ENCODE measurements around the gene AIG1.
A peak's percentile ranks its signal among the peaks of the same experiment; 100 is the strongest.
"Not testable (repeated sequence)": the region's sequence is repeated elsewhere in the genome, so short reads cannot be mapped to it uniquely, and the experiment has no call there.

The AIG1 gene

DNA sequence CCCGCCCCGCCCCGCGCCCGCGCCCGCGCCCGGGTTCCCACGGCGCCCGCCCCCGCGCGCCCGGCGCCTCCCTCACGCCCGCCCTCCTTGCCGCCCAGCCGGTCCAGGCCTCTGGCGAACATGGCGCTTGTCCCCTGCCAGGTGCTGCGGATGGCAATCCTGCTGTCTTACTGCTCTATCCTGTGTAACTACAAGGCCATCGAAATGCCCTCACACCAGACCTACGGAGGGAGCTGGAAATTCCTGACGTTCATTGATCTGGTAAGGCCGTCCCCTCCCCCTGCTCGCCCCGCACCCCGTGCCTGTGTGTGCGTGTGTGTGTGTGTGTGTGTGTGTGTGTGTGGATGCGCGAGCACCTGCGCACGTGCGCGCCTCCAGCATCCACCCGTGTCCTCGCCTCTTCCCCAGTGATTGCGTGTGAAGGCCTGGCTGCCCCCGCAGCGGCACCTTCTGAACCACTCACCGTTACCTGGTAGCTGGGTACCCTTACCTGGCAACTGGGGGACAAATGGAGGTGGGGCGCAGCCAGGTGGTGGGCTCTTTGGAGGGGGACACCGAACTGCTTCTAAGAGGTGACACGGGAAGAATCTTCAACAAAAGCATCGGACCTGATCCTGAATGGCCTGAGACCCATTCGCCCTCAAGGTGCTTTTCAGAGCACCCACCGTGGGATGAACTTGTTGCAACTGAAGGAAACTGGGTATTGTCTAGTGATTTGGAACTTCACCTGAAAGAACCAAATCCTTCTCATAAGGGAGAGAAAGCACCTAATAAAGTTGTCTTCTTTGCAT, at the start of gene AIG1:
Gene AIG1, plus strand, starts transcription at position 84 of the 791 bp plus-strand sequence. Its CDS starts 37 bp downstream, at position 121.
- DNase-seq (ENCODE audit: low read depth in 2 of 2): peak; percentile 34 to 38

DNA sequence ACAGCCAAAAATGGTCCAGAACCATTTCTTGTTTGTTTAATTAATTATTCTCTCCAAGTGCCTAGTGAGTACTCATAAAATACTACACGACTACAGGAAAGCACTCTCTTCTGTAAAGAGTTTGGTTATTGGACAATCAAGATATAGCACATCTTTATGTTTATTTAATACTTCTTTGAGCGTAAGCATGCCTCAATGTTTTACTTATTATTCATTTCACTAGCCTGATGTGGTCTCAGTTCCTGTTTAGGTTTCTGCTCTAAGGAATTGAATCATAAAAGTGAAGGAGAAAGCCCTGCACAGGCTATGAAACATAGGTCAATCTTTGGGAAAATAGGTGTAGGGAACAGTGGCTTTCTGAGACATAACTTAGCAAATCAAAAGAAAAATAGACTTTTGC, 45.9 kb upstream of the AIG1 start:
- no peak for DNase-seq (ENCODE audit: low read depth in 2 of 2)

DNA sequence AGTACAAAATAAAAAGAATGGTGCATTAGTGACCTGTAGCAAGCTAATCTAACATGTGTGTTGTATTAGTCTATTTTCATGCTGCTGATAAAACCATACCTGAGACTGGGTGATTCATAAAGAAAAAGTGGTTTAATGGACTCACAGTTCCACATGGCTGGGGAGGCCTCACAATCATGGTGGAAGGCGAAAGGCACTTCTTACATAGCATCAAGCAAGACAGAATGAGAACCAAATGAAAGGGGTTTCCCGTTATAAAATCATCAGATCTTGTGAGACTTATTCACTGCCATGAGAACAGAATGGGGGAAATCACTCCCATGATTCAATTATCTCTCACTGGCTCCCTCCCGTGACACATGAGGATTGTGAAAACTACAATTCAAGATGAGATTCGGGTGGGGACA, 45.4 kb upstream of the AIG1 start:
- no peak for DNase-seq (ENCODE audit: low read depth in 2 of 2)

GRCh38 chr6:143018955-143019354, 41.7 kb upstream of the AIG1 start:
- no peak for DNase-seq (ENCODE audit: low read depth in 2 of 2)

- DNase-seq (ENCODE audit: low read depth in 2 of 2): not testable (repeated sequence)
These were observed 39.8 kb upstream of the AIG1 start for GRCh38 chr6:143020862-143021261.

GRCh38 chr6:143021543-143021942, 39.1 kb upstream of the AIG1 start:
- no peak for DNase-seq (ENCODE audit: low read depth in 2 of 2)

GRCh38 chr6:143022587-143022986, 38.1 kb upstream of the AIG1 start:
- DNase-seq (ENCODE audit: low read depth in 2 of 2): no peak

- no peak for DNase-seq (ENCODE audit: low read depth in 2 of 2)
These were observed 37.0 kb upstream of the AIG1 start for GRCh38 chr6:143023695-143024094.

DNA sequence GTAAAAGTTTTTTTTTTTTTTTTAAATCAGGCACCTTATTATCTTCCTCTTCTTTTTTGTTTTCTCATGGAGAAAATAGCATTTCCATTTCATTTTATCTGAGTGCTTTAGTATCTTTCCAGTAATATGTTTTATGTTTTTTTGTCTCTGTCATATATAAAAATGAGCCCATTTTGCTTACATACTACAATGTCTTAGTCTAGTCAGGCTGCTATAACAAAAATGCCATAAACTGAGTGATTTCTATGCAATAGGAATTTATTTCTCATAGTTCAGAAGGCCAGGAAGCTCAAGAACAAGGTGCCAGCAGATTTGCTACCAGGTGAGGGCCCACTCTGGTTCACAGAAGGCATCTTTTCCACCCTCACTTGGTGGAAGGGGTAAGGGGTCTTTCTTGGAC, 35.7 kb upstream of the AIG1 start:
- no peak for DNase-seq (ENCODE audit: low read depth in 2 of 2)

DNA sequence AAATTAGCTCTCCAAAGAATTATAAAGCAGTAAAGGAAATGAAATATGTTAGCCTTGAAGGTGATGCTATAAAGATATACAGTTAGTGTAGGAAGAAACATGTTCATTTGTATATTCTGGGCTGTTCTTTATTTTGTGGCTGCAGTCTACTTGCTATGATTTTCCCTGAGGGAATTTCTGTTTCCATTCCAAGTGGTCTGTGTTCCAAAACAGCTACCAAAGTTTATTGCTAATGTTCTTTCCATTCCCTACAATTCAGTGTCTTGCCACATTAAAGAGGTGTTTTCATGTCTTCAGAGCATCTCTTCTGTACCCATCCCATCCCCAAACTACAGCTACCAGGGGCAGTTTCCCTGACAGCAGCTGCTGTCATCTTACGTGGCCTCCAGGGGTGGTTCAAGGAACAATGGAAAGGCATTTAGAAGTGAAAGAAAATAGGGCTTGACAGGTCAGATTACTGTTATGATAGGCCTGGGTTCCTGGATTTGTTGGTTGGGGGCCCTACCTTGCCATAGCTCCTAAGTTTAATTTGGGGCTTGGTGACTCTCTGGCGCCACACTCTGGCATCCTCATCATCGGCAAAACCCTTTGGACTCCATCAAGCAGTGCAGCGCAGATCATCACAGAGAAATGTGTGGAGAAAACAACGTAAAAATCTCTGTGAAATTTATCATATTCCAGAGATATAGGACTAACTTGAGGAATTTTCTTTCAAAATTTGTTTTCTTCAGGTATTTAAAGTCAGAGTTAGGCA, 33.8 kb upstream of the AIG1 start:
- DNase-seq (ENCODE audit: low read depth in 2 of 2): peak in 1 of 2 donors; percentile 22

GRCh38 chr6:143034689-143035334, 25.9 kb upstream of the AIG1 start:
- DNase-seq (ENCODE audit: low read depth in 2 of 2): no peak

- no peak for DNase-seq (ENCODE audit: low read depth in 2 of 2)
These were observed 23.2 kb upstream of the AIG1 start for GRCh38 chr6:143037470-143037869.

GRCh38 chr6:143038833-143039232, 21.9 kb upstream of the AIG1 start:
- no peak for DNase-seq (ENCODE audit: low read depth in 2 of 2)

DNA sequence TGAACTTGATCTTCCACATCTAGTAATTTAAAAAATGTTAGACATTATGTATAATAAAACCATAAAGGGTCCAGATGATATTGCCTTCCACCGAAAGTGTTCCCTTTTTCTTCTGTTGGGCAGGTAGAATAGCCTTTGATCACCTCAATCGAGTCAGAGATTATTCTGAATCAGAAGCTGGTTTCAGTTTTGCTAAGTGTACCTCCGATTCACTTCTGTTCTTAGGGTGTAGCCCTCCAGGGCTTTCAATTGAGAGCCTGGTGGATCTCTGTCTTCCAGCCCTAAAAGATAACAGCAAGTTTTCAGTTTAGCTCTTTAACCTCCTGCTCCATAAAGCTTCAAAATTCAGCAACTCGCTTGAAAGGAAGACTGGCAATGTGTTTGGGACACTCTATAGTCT, 21.1 kb upstream of the AIG1 start:
- no peak for DNase-seq (ENCODE audit: low read depth in 2 of 2)

DNA sequence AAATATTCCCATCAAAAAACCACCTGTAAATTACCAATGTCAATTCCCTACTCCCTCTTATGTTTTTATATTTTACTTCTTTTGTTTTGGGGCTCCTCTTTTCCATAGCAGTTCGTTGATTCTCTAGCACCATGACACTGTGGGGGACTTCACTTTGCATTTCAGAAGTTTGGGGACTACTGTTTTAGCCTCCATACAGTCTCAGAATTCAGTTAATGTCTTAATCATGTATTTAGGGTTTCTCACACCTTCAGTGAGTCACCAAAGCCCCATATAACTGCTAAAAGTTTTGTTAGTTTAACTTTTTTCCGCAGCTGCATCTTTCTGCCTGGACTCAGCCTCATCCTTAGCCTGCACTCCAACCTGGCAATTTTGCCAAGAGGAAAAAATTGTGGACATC, 20.7 kb upstream of the AIG1 start:
- no peak for DNase-seq (ENCODE audit: low read depth in 2 of 2)

- not testable (repeated sequence) for DNase-seq (ENCODE audit: low read depth in 2 of 2)
These were observed 16.3 kb upstream of the AIG1 start for GRCh38 chr6:143044345-143044744.

GRCh38 chr6:143049611-143050010, 11.1 kb upstream of the AIG1 start:
- DNase-seq (ENCODE audit: low read depth in 2 of 2): no peak

GRCh38 chr6:143050509-143050908, 10.2 kb upstream of the AIG1 start:
- no peak for DNase-seq (ENCODE audit: low read depth in 2 of 2)

- DNase-seq (ENCODE audit: low read depth in 2 of 2): no peak
These were observed 8.4 kb upstream of the AIG1 start for GRCh38 chr6:143052282-143052681.

DNA sequence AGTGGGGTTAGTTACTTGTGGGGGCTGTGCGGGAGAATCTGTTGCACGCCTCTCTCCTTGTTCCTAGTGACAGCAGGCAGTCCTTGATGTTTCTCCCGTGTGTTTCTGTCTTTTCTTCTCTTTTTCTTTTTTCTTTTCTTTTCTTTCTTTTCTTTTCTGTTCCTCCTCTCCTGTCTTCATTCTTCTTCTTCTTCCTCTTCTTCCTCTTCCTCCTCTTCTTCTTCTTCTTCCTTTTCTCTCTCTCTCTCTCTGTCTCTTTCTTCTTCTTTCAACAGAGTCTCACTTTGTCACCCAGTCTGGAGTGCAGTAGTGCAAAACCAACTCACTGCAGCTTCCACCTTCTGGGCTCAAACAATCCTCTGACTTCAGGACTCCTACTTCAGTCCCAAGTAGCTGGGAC, 6.8 kb upstream of the AIG1 start:
- no peak for DNase-seq (ENCODE audit: low read depth in 2 of 2)

DNA sequence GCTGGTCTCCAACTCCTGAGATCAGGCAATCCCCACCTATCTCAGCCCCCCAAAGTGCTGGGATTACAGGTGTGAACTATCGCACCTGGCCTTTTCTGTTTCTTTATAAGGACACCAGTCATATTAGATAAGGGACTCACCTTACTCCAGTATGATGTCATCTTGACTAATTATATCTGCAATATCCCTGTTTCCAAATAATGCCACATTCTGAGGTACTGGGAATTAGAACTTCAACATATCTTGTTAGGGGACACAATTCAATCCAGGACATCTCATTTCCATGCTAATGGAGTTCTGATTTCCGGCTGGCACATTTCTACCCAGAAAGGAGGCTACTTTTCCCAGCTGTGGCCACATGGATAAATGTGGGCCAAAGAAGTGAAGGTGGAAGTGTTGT, 6.4 kb upstream of the AIG1 start:
- no peak for DNase-seq (ENCODE audit: low read depth in 2 of 2)

DNA sequence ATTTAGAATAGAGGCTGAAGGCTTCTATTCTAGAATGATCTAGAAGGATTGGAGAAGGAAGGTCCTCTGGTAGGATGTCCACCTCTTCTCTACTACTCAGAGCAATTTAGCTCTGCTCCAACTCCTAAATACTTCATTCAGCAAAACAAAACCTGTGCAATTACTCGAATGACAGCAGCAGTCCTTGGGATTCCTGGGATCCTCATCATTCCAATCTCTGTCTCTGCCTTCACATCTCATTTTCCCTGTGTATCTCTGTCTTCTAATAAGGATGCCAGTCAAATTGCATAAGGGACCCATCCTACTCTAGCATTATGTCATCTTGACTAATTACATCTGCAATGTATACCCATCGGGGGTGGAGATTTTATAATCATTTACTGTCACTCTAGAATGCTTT, 5.5 kb upstream of the AIG1 start:
- DNase-seq (ENCODE audit: low read depth in 2 of 2): no peak

DNA sequence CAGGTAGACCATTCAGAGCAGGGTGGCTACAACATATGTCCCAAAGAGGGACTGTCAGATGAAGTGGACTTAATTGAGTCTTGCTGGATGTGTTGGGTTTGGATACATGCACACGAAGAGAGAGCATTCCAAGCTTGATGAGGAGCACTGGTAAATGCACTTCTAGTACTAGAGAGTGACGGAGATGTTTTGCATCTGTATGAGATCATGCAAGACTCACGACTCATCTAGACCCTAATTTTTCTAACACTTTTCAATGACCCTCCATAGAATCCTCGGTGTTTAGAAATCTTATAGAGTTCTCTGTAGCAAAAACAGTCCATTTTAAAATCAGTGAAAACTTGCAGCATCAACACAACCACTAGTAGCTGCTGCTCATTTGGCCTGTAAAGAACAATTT, 4.8 kb upstream of the AIG1 start:
- DNase-seq (ENCODE audit: low read depth in 2 of 2): no peak

Measured in stimulated activated CD8-positive, alpha-beta memory T cell treated with anti-CD3 and anti-CD28 coated beads, Interleukin-15, amount 100 ng/mL, for 48 hours (primary cell).